ENCODE measurements around the gene OOSP2.

OOSP2 gene

GRCh38 chr11:60077216-60077817 is 37.1 kb downstream of the OOSP2 start:
- no peak overlapping the region for H2BK5ac ChIP-seq (ENCODE audit: low read depth, low read length, poor library complexity)
- DNase-seq: no peak
- no peak overlapping the region for H3K27ac ChIP-seq (ENCODE audit: low read depth, low read length)
- no peaks in the 10 kb centered on the region for H3K9me3 ChIP-seq (ENCODE audit: insufficient read depth, low read depth, low read length)
- no peak overlapping the region for H2AK5ac ChIP-seq (ENCODE audit: low read length)
- no peak overlapping the region for H4K91ac ChIP-seq (ENCODE audit: low read depth, low read length)
- no peak overlapping the region for H4K8ac ChIP-seq (ENCODE audit: low read depth, low read length)
- H3K14ac ChIP-seq (ENCODE audit: low read length): no peak overlapping the region
- no peak overlapping the region for H3K9ac ChIP-seq (ENCODE audit: low read length)
- no peaks in the 10 kb centered on the region for H3K4me1 ChIP-seq (ENCODE audit: control insufficient read depth in 1 of 2, insufficient read depth in 2 of 2, low read length in 2 of 2)
- no peak overlapping the region for H3K4me2 ChIP-seq (ENCODE audit: low read length)
- no peak overlapping the region for H3K4ac ChIP-seq (ENCODE audit: low read depth, low read length)
- H2BK120ac ChIP-seq (ENCODE audit: insufficient read depth, low read length, poor library complexity): no peak overlapping the region
- H3K36me3 ChIP-seq (ENCODE audit: control insufficient read depth in 1 of 2, insufficient read depth in 2 of 2, low read length in 2 of 2): peaks cover 0 to 2% of the 10 kb centered on the region in 2 experiments
- H3K79me2 ChIP-seq (ENCODE audit: control insufficient read depth, insufficient read depth, low read length, poor library complexity): no peaks in the 10 kb centered on the region
- no peak overlapping the region for H3K23ac ChIP-seq (ENCODE audit: low read length)
- H3K27me3 ChIP-seq (ENCODE audit: insufficient read depth, low read length): no peaks in the 10 kb centered on the region
- no peak overlapping the region for H2AFZ ChIP-seq (ENCODE audit: insufficient read depth, low read length, poor library complexity)
- no peak overlapping the region for H3K18ac ChIP-seq (ENCODE audit: low read length)
- H2BK12ac ChIP-seq (ENCODE audit: low read length): no peak overlapping the region
- H4K12ac ChIP-seq (ENCODE audit: low read depth, low read length): no peak overlapping the region
- H3K79me1 ChIP-seq (ENCODE audit: low read length): no peaks in the 10 kb centered on the region
- no peak overlapping the region for H3K4me3 ChIP-seq (ENCODE audit: low read depth, low read length)
- no CpG with 5 or more reads among the region's 15 CpGs for WGBS (ENCODE audit: extremely low coverage, insufficient coverage, insufficient read length)

GRCh38 chr11:60077981-60078380 is 37.8 kb downstream of the OOSP2 start:
- Histone ChIP-seq H3K4me2 (ENCODE audit: low read length) (no peak overlapping the region), H4K8ac (ENCODE audit: low read depth, low read length) (no peak overlapping the region), H3K4me3 (ENCODE audit: low read depth, low read length) (no peak overlapping the region), H3K9me3 (ENCODE audit: insufficient read depth, low read depth, low read length) (no peaks in the 10 kb centered on the region), H2BK12ac (ENCODE audit: low read length) (no peak overlapping the region), H3K79me2 (ENCODE audit: control insufficient read depth, insufficient read depth, low read length, poor library complexity) (no peaks in the 10 kb centered on the region), H4K12ac (ENCODE audit: low read depth, low read length) (no peak overlapping the region), H3K36me3 (ENCODE audit: control insufficient read depth in 1 of 2, insufficient read depth in 2 of 2, low read length in 2 of 2) (peaks cover 0 to 2% of the 10 kb centered on the region in 2 experiments), H3K9ac (ENCODE audit: low read length) (no peak overlapping the region), H2AK5ac (ENCODE audit: low read length) (no peak overlapping the region), H3K27ac (ENCODE audit: low read depth, low read length) (no peak overlapping the region), H3K79me1 (ENCODE audit: low read length) (no peaks in the 10 kb centered on the region), H3K18ac (ENCODE audit: low read length) (no peak overlapping the region), H3K4ac (ENCODE audit: low read depth, low read length) (no peak overlapping the region), H4K91ac (ENCODE audit: low read depth, low read length) (no peak overlapping the region), H3K14ac (ENCODE audit: low read length) (no peak overlapping the region), H3K23ac (ENCODE audit: low read length) (no peak overlapping the region), H2BK120ac (ENCODE audit: insufficient read depth, low read length, poor library complexity) (no peak overlapping the region), H2BK5ac (ENCODE audit: low read depth, low read length, poor library complexity) (no peak overlapping the region), H3K27me3 (ENCODE audit: insufficient read depth, low read length) (no peaks in the 10 kb centered on the region), H3K4me1 (ENCODE audit: control insufficient read depth in 1 of 2, insufficient read depth in 2 of 2, low read length in 2 of 2) (no peaks in the 10 kb centered on the region), H2AFZ (ENCODE audit: insufficient read depth, low read length, poor library complexity) (no peak overlapping the region)
- DNase-seq: peak; percentile 19 to 64
- WGBS (ENCODE audit: extremely low coverage, insufficient coverage, insufficient read length): no CpG with 5 or more reads among the region's 1 CpG

- H3K79me1 ChIP-seq (ENCODE audit: low read length): no peaks in the 10 kb centered on the region
- H3K9ac ChIP-seq (ENCODE audit: low read length): no peak overlapping the region
- H3K4ac ChIP-seq (ENCODE audit: low read depth, low read length): no peak overlapping the region
- no peak for DNase-seq
- no peak overlapping the region for H4K8ac ChIP-seq (ENCODE audit: low read depth, low read length)
- no peak overlapping the region for H3K18ac ChIP-seq (ENCODE audit: low read length)
- H3K14ac ChIP-seq (ENCODE audit: low read length): no peak overlapping the region
- peaks cover 0 to under 1% of the 10 kb centered on the region in 2 experiments for H3K36me3 ChIP-seq (ENCODE audit: control insufficient read depth in 1 of 2, insufficient read depth in 2 of 2, low read length in 2 of 2)
- H3K23ac ChIP-seq (ENCODE audit: low read length): no peak overlapping the region
- WGBS (ENCODE audit: extremely low coverage, insufficient coverage, insufficient read length): no CpG with 5 or more reads among the region's 4 CpGs
- no peaks in the 10 kb centered on the region for H3K27me3 ChIP-seq (ENCODE audit: insufficient read depth, low read length)
- no peaks in the 10 kb centered on the region for H3K79me2 ChIP-seq (ENCODE audit: control insufficient read depth, insufficient read depth, low read length, poor library complexity)
- H4K12ac ChIP-seq (ENCODE audit: low read depth, low read length): no peak overlapping the region
- no peaks in the 10 kb centered on the region for H3K9me3 ChIP-seq (ENCODE audit: insufficient read depth, low read depth, low read length)
- H2BK5ac ChIP-seq (ENCODE audit: low read depth, low read length, poor library complexity): no peak overlapping the region
- no peak overlapping the region for H3K27ac ChIP-seq (ENCODE audit: low read depth, low read length)
- no peak overlapping the region for H2AFZ ChIP-seq (ENCODE audit: insufficient read depth, low read length, poor library complexity)
- no peaks in the 10 kb centered on the region for H3K4me1 ChIP-seq (ENCODE audit: control insufficient read depth in 1 of 2, insufficient read depth in 2 of 2, low read length in 2 of 2)
- no peak overlapping the region for H2BK120ac ChIP-seq (ENCODE audit: insufficient read depth, low read length, poor library complexity)
- H4K91ac ChIP-seq (ENCODE audit: low read depth, low read length): no peak overlapping the region
- no peak overlapping the region for H3K4me3 ChIP-seq (ENCODE audit: low read depth, low read length)
- H2AK5ac ChIP-seq (ENCODE audit: low read length): no peak overlapping the region
- H3K4me2 ChIP-seq (ENCODE audit: low read length): no peak overlapping the region
- H2BK12ac ChIP-seq (ENCODE audit: low read length): no peak overlapping the region
Measured at GRCh38 chr11:60078745-60079144, 38.5 kb downstream of the OOSP2 start.

GRCh38 chr11:60080535-60080934 is 40.3 kb downstream of the OOSP2 start:
- H3K18ac ChIP-seq (ENCODE audit: low read length): no peak overlapping the region
- no peaks in the 10 kb centered on the region for H3K27me3 ChIP-seq (ENCODE audit: insufficient read depth, low read length)
- WGBS (ENCODE audit: extremely low coverage, insufficient coverage, insufficient read length): no CpG with 5 or more reads among the region's 3 CpGs
- no peaks in the 10 kb centered on the region for H3K36me3 ChIP-seq (ENCODE audit: control insufficient read depth in 1 of 2, insufficient read depth in 2 of 2, low read length in 2 of 2)
- H3K4me3 ChIP-seq (ENCODE audit: low read depth, low read length): no peak overlapping the region
- no peak overlapping the region for H3K4me2 ChIP-seq (ENCODE audit: low read length)
- no peak overlapping the region for H2BK120ac ChIP-seq (ENCODE audit: insufficient read depth, low read length, poor library complexity)
- no peak overlapping the region for H3K14ac ChIP-seq (ENCODE audit: low read length)
- no peak overlapping the region for H3K27ac ChIP-seq (ENCODE audit: low read depth, low read length)
- H3K79me1 ChIP-seq (ENCODE audit: low read length): no peaks in the 10 kb centered on the region
- H3K4ac ChIP-seq (ENCODE audit: low read depth, low read length): no peak overlapping the region
- no peak for DNase-seq
- H3K9ac ChIP-seq (ENCODE audit: low read length): no peak overlapping the region
- H3K4me1 ChIP-seq (ENCODE audit: control insufficient read depth in 1 of 2, insufficient read depth in 2 of 2, low read length in 2 of 2): no peaks in the 10 kb centered on the region
- H2AK5ac ChIP-seq (ENCODE audit: low read length): no peak overlapping the region
- H3K79me2 ChIP-seq (ENCODE audit: control insufficient read depth, insufficient read depth, low read length, poor library complexity): no peaks in the 10 kb centered on the region
- H4K91ac ChIP-seq (ENCODE audit: low read depth, low read length): no peak overlapping the region
- H2BK12ac ChIP-seq (ENCODE audit: low read length): no peak overlapping the region
- no peaks in the 10 kb centered on the region for H3K9me3 ChIP-seq (ENCODE audit: insufficient read depth, low read depth, low read length)
- no peak overlapping the region for H2BK5ac ChIP-seq (ENCODE audit: low read depth, low read length, poor library complexity)
- no peak overlapping the region for H3K23ac ChIP-seq (ENCODE audit: low read length)
- no peak overlapping the region for H4K8ac ChIP-seq (ENCODE audit: low read depth, low read length)
- H2AFZ ChIP-seq (ENCODE audit: insufficient read depth, low read length, poor library complexity): no peak overlapping the region
- no peak overlapping the region for H4K12ac ChIP-seq (ENCODE audit: low read depth, low read length)

Data from trophoblast cell (in vitro differentiated cells and primary cell).